GM23338 (cell line): Measurements from ENCODE around the gene ST6GALNAC1. TPM values are rescaled to one million over a fixed set of nuclear protein-coding genes. Genes with fewer than 3 reads are reported as not detected.

ENCODE experiments used
- ATAC-seq: fragments of 200-7000 bp; cut with Tn5 transposase; 3 replicates; pipeline ENCODE4 v1.9.1; 2020
- DNase-seq: peaks from one replicate; pipeline ENCODE4 v3.0.0-alpha.2; 2015; ENCODE audit warnings: low spot score
- H2AFZ ChIP-seq: fragments of 200-600 bp; sonication (generic); 2 replicates; pipeline ENCODE4 v1.8.0; 2016; ENCODE audit warnings: antibody characterized with exemption, mild to moderate bottlenecking, moderate library complexity
- H3F3A ChIP-seq: fragments of 200-600 bp; sonication (generic); replicated peaks from 2 replicates; pipeline ENCODE4 v1.8.0; 2017; ENCODE audit warnings: antibody characterized with exemption, mixed run types, low read depth
- H3K27ac ChIP-seq: fragments of 200-600 bp; sonication (generic); 2 replicates; pipeline ENCODE4 v1.6.1; 2016; ENCODE audit warnings: low read depth
- H3K27me3 ChIP-seq: fragments of 200-600 bp; sonication (generic); 2 replicates; pipeline ENCODE4 v1.8.0; 2016; ENCODE audit warnings: mild to moderate bottlenecking, mixed run types, moderate library complexity; ENCODE audit not compliant: insufficient read depth
- H3K36me3 ChIP-seq: fragments of 200-600 bp; sonication (generic); 2 replicates; pipeline ENCODE4 v1.8.0; 2016; ENCODE audit warnings: mild to moderate bottlenecking; ENCODE audit not compliant: insufficient read depth
- H3K4me1 ChIP-seq: fragments of 200-600 bp; sonication (generic); 2 replicates; pipeline ENCODE4 v1.8.0; 2016; ENCODE audit warnings: mild to moderate bottlenecking, moderate library complexity; ENCODE audit not compliant: insufficient read depth
- H3K4me2 ChIP-seq: fragments of 200-600 bp; sonication (generic); 2 replicates; pipeline ENCODE4 v1.7.1; 2017; ENCODE audit warnings: mixed run types
- H3K4me3 ChIP-seq: fragments of 200-600 bp; sonication (generic); 2 replicates; pipeline ENCODE4 v1.6.1; 2016; ENCODE audit warnings: mixed run types
- H3K79me2 ChIP-seq: fragments of 200-600 bp; sonication (generic); replicated peaks from 2 replicates; pipeline ENCODE4 v1.8.0; 2017; ENCODE audit warnings: mild to moderate bottlenecking; ENCODE audit not compliant: insufficient read depth
- H3K9me2 ChIP-seq: fragments of 200-600 bp; sonication (generic); 2 replicates; pipeline ENCODE4 v1.8.0; 2017; ENCODE audit not compliant: insufficient read depth
- H4K20me1 ChIP-seq: fragments of 200-600 bp; sonication (generic); replicated peaks from 2 replicates; pipeline ENCODE4 v1.8.0; 2017; ENCODE audit warnings: mild to moderate bottlenecking; ENCODE audit not compliant: insufficient read depth
- H3K27ac Mint-ChIP-seq: 2 replicates; pipeline ENCODE4 v1.8.0; 2020; ENCODE audit warnings: inconsistent platforms, mild to moderate bottlenecking, moderate library complexity, mixed read lengths
- H3K27me3 Mint-ChIP-seq: 3 replicates; pipeline ENCODE4 v1.8.0; 2022; ENCODE audit warnings: low read depth, mild to moderate bottlenecking, moderate library complexity, mixed read lengths, inconsistent platforms; ENCODE audit not compliant: insufficient read depth, poor library complexity
- H3K36me3 Mint-ChIP-seq: 3 replicates; pipeline ENCODE4 v1.8.0; 2021; ENCODE audit warnings: low read depth, mild to moderate bottlenecking, inconsistent platforms, moderate library complexity, mixed read lengths
- H3K4me1 Mint-ChIP-seq: 3 replicates; pipeline ENCODE4 v1.8.0; 2020; ENCODE audit warnings: mild to moderate bottlenecking, inconsistent platforms, mixed read lengths
- H3K4me3 Mint-ChIP-seq: 3 replicates; pipeline ENCODE4 v1.8.0; 2021; ENCODE audit warnings: moderate library complexity, mild to moderate bottlenecking, inconsistent platforms, mixed read lengths
- H3K9me3 Mint-ChIP-seq: 3 replicates; pipeline ENCODE4 v1.8.0; 2020; ENCODE audit warnings: moderate library complexity, mild to moderate bottlenecking, inconsistent platforms, mixed read lengths
- CREB1 ChIP-seq: fragments of 250-450 bp; sonication (Bioruptor Pico); IDR thresholded peaks from 2 replicates; pipeline ENCODE4 v1.5.0; 2020; ENCODE audit warnings: low read depth, mild to moderate bottlenecking, moderate library complexity
- CTCF ChIP-seq, 2 experiments: fragments of 200-600 bp in 1 of 2; sonication (generic) in 1 of 2; conservative IDR thresholded peaks; 2 replicates each; pipeline versions ENCODE4 v1.5.1 to v1.6.1; 2016 to 2017; ENCODE audit warnings: antibody characterized with exemption in 2 of 2, low read depth in 2 of 2, mild to moderate bottlenecking in 2 of 2, moderate library complexity in 1 of 2
- EZH2 ChIP-seq: fragments of 200-600 bp; sonication (generic); IDR thresholded peaks from one replicate; pipeline ENCODE4 v1.8.0; 2017; ENCODE audit warnings: antibody characterized with exemption, mild to moderate bottlenecking, low read depth; ENCODE audit not compliant: unreplicated experiment
- EZH2phosphoT487 ChIP-seq: fragments of 200-600 bp; sonication (generic); IDR thresholded peaks from one replicate; pipeline ENCODE4 v1.8.1; 2018; ENCODE audit warnings: antibody characterized with exemption; ENCODE audit not compliant: unreplicated experiment
- JUNB ChIP-seq: IDR thresholded peaks from one replicate; pipeline ENCODE4 v1.6.1; 2016; ENCODE audit warnings: antibody characterized with exemption; ENCODE audit not compliant: unreplicated experiment
- NANOG ChIP-seq: IDR thresholded peaks from 2 replicates; pipeline ENCODE4 v1.6.1; 2016; ENCODE audit warnings: antibody characterized with exemption, borderline replicate concordance
- POLR2AphosphoS5 ChIP-seq: IDR thresholded peaks from 2 replicates; pipeline ENCODE4 v1.6.1; 2016; ENCODE audit warnings: antibody characterized with exemption, low read depth
- STAT1 ChIP-seq: IDR thresholded peaks from one replicate; pipeline ENCODE4 v1.6.1; 2016; ENCODE audit warnings: antibody characterized with exemption; ENCODE audit not compliant: unreplicated experiment
- ZNF114 ChIP-seq: fragments of 250-450 bp; sonication (Bioruptor Pico); IDR thresholded peaks from 2 replicates; pipeline ENCODE4 v1.5.0; 2020; ENCODE audit warnings: mild to moderate bottlenecking, moderate library complexity
- ZNF331 ChIP-seq: fragments of 250-450 bp; sonication (Bioruptor Pico); IDR thresholded peaks from 2 replicates; pipeline ENCODE4 v1.5.0; 2020; ENCODE audit warnings: low read depth, mild to moderate bottlenecking, moderate library complexity
- polyA plus RNA-seq: library from polyadenylated mRNA; unstranded; fragments of >200 nt; fragmentation: Nextera tagmentation; extraction: Ambion mirVana; gene quantifications from 2 replicates; pipeline ENCODE4 v1.2.1, GENCODE V29; 2016
- total RNA-seq: library from RNA; depleted of rRNA; stranded (reverse); fragments of >200 nt; shearing (Covaris generic); gene quantifications from 2 replicates; pipeline ENCODE4 v1.2.3, GENCODE V29; 2014
- TF ChIP-seq, protein P1 (sequence below): IDR thresholded peaks from one replicate; pipeline ENCODE4 v1.6.1; 2018; ENCODE audit warnings: antibody characterized with exemption; ENCODE audit not compliant: unreplicated experiment
- TF ChIP-seq, protein P2 (sequence below): fragments of 250-450 bp; sonication (Bioruptor Pico); IDR thresholded peaks from 2 replicates; pipeline ENCODE4 v1.5.0; 2020; ENCODE audit warnings: mild to moderate bottlenecking, moderate library complexity
- TF ChIP-seq, protein P3 (sequence below): IDR thresholded peaks from 2 replicates; pipeline ENCODE4 v1.6.1; 2016; ENCODE audit warnings: antibody characterized with exemption

Gene ST6GALNAC1
- total and polyA plus RNA-seq, 2 experiments from 2014 or later: not detected

DNA sequence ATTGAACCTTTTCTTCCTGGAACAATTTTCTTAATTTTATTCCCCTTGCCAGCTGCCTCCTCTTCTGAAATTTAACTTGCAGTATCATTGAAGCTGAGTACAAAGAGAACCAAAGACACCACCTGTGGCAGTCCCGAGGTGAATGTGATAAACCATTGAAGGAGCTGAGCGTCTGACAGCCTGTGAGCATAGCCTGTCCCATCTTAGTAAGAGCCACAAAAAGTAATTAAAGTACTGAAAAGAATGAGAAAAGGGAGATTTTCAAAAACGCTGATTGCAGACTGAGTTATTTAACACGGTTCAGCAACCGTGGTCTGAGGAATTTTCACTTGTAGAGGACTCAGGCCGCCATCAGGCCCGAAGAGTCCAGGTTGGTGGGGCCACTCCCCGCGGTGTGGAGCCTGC is 27.2 kb upstream of the ST6GALNAC1 start:
- peaks cover 17% of the 10 kb centered on the region for H3K4me1 Mint-ChIP-seq
- H3K4me3 Mint-ChIP-seq: peak overlapping the region; percentile 90
- peak overlapping the region; percentile 72 for H3K27ac ChIP-seq

More for the DNA sequence above, 27.2 kb upstream of the ST6GALNAC1 start:
- Histone ChIP-seq H4K20me1 (no peaks in the 10 kb centered on the region), H3F3A (0 out of 2 replicates have a peak, but pooled peaks cover 12% of the 10 kb centered on the region), H3K9me2 (peaks cover 2% of the 10 kb centered on the region; the same call in 1 of the 2 replicates), H3K36me3 (no peaks in the 10 kb centered on the region), H3K4me2 (peak overlapping the region; percentile 65), H2AFZ (peak overlapping the region; percentile 96), H3K4me1 (peaks cover 14% of the 10 kb centered on the region), H3K27me3 (no peaks in the 10 kb centered on the region), H3K79me2 (no peaks in the 10 kb centered on the region), H3K4me3 (peak overlapping the region; percentile 49)
- H3K27ac Mint-ChIP-seq: peak overlapping the region; percentile 96
- TF ChIP-seq ZNF331 (CRISPR knock-in tag) (no peak), POLR2AphosphoS5 (no peak), CREB1 (CRISPR knock-in tag) (no peak), EZH2 (no peak), NANOG (no peak), EZH2phosphoT487 (no peak), JUNB (no peak), ZNF114 (CRISPR knock-in tag) (no peak), CTCF (conservative IDR thresholded peaks at IDR 0.05; ENCODE audit: low read depth in 2 of 2) (no peak), STAT1 (no peak)
- TF ChIP-seq, protein P1, sequence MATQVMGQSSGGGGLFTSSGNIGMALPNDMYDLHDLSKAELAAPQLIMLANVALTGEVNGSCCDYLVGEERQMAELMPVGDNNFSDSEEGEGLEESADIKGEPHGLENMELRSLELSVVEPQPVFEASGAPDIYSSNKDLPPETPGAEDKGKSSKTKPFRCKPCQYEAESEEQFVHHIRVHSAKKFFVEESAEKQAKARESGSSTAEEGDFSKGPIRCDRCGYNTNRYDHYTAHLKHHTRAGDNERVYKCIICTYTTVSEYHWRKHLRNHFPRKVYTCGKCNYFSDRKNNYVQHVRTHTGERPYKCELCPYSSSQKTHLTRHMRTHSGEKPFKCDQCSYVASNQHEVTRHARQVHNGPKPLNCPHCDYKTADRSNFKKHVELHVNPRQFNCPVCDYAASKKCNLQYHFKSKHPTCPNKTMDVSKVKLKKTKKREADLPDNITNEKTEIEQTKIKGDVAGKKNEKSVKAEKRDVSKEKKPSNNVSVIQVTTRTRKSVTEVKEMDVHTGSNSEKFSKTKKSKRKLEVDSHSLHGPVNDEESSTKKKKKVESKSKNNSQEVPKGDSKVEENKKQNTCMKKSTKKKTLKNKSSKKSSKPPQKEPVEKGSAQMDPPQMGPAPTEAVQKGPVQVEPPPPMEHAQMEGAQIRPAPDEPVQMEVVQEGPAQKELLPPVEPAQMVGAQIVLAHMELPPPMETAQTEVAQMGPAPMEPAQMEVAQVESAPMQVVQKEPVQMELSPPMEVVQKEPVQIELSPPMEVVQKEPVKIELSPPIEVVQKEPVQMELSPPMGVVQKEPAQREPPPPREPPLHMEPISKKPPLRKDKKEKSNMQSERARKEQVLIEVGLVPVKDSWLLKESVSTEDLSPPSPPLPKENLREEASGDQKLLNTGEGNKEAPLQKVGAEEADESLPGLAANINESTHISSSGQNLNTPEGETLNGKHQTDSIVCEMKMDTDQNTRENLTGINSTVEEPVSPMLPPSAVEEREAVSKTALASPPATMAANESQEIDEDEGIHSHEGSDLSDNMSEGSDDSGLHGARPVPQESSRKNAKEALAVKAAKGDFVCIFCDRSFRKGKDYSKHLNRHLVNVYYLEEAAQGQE: no peak
- TF ChIP-seq, protein P2, sequence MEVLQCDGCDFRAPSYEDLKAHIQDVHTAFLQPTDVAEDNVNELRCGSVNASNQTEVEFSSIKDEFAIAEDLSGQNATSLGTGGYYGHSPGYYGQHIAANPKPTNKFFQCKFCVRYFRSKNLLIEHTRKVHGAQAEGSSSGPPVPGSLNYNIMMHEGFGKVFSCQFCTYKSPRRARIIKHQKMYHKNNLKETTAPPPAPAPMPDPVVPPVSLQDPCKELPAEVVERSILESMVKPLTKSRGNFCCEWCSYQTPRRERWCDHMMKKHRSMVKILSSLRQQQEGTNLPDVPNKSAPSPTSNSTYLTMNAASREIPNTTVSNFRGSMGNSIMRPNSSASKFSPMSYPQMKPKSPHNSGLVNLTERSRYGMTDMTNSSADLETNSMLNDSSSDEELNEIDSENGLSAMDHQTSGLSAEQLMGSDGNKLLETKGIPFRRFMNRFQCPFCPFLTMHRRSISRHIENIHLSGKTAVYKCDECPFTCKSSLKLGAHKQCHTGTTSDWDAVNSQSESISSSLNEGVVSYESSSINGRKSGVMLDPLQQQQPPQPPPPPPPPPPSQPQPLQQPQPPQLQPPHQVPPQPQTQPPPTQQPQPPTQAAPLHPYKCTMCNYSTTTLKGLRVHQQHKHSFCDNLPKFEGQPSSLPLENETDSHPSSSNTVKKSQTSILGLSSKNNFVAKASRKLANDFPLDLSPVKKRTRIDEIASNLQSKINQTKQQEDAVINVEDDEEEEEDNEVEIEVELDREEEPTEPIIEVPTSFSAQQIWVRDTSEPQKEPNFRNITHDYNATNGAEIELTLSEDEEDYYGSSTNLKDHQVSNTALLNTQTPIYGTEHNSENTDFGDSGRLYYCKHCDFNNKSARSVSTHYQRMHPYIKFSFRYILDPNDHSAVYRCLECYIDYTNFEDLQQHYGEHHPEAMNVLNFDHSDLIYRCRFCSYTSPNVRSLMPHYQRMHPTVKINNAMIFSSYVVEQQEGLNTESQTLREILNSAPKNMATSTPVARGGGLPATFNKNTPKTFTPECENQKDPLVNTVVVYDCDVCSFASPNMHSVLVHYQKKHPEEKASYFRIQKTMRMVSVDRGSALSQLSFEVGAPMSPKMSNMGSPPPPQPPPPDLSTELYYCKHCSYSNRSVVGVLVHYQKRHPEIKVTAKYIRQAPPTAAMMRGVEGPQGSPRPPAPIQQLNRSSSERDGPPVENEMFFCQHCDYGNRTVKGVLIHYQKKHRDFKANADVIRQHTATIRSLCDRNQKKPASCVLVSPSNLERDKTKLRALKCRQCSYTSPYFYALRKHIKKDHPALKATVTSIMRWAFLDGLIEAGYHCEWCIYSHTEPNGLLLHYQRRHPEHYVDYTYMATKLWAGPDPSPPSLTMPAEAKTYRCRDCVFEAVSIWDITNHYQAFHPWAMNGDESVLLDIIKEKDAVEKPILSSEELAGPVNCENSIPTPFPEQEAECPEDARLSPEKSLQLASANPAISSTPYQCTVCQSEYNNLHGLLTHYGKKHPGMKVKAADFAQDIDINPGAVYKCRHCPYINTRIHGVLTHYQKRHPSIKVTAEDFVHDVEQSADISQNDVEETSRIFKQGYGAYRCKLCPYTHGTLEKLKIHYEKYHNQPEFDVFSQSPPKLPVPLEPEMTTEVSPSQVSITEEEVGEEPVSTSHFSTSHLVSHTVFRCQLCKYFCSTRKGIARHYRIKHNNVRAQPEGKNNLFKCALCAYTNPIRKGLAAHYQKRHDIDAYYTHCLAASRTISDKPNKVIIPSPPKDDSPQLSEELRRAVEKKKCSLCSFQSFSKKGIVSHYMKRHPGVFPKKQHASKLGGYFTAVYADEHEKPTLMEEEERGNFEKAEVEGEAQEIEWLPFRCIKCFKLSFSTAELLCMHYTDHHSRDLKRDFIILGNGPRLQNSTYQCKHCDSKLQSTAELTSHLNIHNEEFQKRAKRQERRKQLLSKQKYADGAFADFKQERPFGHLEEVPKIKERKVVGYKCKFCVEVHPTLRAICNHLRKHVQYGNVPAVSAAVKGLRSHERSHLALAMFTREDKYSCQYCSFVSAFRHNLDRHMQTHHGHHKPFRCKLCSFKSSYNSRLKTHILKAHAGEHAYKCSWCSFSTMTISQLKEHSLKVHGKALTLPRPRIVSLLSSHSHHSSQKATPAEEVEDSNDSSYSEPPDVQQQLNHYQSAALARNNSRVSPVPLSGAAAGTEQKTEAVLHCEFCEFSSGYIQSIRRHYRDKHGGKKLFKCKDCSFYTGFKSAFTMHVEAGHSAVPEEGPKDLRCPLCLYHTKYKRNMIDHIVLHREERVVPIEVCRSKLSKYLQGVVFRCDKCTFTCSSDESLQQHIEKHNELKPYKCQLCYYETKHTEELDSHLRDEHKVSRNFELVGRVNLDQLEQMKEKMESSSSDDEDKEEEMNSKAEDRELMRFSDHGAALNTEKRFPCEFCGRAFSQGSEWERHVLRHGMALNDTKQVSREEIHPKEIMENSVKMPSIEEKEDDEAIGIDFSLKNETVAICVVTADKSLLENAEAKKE (CRISPR knock-in tag): no peak
- TF ChIP-seq, protein P3, sequence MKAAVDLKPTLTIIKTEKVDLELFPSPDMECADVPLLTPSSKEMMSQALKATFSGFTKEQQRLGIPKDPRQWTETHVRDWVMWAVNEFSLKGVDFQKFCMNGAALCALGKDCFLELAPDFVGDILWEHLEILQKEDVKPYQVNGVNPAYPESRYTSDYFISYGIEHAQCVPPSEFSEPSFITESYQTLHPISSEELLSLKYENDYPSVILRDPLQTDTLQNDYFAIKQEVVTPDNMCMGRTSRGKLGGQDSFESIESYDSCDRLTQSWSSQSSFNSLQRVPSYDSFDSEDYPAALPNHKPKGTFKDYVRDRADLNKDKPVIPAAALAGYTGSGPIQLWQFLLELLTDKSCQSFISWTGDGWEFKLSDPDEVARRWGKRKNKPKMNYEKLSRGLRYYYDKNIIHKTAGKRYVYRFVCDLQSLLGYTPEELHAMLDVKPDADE: no peak
- peak; percentile 5 for ATAC-seq
- no peak for DNase-seq
- no peaks in the 10 kb centered on the region for H3K9me3 Mint-ChIP-seq
- H3K36me3 Mint-ChIP-seq: no peaks in the 10 kb centered on the region
- peaks cover 10% of the 10 kb centered on the region for H3K27me3 Mint-ChIP-seq
